Measurements from ENCODE around the gene KDM7A.

KDM7A gene

DNA sequence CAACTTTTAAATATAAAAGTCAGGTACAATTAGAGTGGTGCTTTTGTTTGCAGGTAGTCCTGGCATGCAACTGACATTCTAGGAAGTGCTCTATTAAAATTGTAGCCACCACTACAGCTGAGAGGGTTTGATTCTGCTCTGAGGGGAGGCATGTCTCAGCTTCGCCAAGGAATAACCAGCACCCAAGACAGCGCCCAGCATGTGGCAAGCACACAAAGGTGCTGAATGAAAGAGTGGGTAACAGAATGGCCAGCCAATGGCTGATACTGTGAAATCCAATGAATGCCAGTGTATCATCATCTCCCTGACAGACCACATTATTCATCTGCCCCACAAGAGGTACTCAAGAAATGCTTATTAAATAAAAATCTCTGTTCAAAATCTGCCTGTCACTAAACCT, 121.0 kb downstream of the KDM7A start:
- DNase-seq (ENCODE audit: low read depth, low spot score) = no peak

DNA sequence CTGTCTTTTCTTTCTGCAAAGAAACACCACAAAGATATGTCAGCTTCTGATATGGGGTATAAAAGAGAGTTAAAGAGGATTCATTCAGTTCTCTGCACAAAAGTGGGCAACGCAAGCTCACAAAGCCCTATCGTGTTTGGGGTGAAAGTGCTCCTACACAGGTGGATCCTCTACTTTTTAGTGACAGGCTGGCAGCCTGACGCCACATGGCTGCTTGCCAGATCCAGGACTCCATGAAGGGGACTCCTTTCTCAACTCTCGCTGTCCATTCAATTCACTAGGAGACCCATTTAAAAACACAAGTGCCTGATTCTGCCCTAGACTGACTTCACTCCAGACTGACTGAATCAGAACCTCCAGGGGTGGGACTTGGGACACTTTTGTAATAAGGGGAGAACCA, 122.0 kb downstream of the KDM7A start:
- no peak for DNase-seq (ENCODE audit: low read depth, low spot score)

DNA sequence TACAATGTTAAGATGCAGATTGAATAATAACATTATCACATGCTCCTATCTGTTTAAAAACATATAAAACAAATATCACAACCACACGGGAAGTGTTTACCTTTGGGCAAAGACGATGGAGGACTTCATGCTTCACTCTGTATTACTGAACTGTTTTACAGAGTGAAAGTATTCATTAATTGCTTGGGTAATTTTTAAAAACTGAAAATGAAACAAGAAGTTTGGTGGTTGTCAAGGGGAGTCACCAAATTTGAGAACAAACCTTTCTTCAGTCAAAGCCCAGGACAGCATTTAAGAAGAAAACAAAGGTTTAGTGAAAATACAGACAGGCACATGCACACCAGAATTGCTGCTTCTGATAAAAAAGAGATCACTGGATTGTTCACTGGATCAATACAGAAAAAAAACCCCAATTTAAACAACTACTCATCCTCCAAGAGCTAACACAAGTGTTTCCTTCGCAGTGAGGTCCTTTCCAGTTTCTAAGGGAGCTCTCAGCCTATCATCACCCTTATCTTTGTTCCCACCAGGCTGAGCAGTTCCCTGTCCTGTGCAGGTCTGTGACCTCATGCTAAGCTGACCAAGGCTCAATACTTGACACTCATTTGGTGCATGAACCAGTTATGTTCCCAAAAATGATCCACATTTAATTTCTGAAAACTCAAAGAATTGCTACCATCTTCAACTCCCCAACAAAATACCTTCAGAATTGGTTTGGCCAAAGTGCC, 122.8 kb downstream of the KDM7A start:
- DNase-seq (ENCODE audit: low read depth, low spot score) = no peak

DNA sequence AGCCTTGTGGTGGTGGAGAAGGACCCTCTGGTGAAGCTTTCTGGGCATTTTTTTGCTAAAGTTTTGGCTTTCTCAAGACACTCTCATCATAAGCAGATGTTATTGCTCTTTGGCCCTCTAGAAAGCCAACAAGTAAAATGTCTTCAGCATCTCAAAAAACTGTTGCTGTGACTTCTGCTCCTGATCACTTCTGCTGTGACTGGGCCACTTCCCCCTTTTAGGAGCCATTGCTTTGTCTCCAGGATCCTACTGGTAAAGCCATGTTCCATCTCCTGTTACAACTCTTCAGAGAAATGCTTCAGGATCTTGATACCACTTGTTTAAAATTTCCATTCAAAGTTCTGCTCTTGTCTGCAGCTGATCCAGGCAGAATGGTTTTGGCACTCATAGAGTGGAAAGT, 125.0 kb downstream of the KDM7A start:
- DNase-seq (ENCODE audit: low read depth, low spot score) = no peak

GRCh38 chr7:140050100-140050499, 126.7 kb downstream of the KDM7A start:
- no peak for DNase-seq (ENCODE audit: low read depth, low spot score)

DNA sequence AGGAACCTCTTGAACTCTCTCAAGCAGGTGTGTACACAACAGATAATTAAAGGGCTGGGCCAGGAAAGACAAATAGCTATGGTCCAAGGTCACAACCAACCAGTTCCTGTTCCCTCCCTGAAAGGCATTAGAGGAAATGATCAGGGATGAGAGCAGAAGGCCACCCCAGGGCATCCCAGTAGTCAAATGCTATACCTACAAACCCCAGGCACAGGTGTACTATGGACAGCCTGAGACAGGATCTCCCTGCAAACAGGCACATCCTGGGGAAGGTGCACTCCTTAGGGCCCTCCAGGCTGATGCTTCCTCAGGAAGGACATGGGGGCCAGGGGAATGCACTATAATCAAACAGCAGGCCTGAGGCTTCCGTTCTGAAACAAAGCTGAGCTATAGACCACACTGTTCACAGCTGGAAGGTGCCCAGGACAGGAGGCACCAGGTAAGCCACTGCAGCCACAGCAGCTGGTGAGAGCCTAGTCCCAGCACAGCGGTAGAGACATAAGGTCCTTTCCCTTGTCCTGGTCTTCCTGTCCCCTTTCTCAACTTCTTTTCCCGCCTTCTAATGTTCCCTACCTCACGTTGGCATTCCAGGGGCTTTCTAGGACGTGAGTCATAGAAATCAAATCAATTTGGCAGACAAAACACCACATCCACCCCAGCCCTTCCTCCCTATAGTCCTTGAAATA, 127.3 kb downstream of the KDM7A start:
- no peak for DNase-seq (ENCODE audit: low read depth, low spot score)

DNA sequence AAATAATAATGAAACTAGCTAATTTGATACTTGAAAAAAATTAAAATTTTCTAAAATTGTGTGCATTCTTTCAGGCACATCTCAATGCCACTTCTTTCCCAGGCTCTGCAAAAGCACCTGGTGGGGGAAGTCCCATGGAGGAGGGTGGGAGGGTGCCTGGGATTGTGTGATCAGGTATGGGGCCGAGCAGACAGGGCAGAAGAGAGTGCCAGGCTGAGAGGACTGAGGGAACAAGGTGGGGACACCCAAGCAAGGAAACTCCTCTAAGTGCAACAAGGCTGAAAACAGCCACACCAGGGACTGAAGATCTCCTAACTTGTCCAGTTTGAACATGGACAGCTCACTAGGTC, 127.8 kb downstream of the KDM7A start:
- no peak for DNase-seq (ENCODE audit: low read depth, low spot score)

DNA sequence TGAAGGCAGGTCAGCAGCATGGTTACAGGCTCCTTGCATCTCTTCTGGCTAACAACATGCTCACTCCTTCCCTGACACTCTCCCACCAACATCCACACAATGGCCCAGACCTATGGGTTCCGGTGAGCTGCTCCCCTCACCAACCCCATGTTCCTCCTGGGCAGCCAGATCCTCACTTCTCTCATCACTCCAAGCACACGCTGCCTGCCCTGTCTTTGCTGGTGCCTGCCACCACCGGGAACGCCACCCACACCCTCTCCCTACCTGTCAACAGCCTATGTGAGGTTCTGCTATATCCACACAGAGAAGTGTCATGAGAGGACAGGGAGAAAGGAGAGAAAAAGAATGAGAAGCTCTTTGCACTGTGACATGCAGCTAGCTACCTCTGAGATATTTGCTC, 128.6 kb downstream of the KDM7A start:
- DNase-seq (ENCODE audit: low read depth, low spot score) = no peak

DNA sequence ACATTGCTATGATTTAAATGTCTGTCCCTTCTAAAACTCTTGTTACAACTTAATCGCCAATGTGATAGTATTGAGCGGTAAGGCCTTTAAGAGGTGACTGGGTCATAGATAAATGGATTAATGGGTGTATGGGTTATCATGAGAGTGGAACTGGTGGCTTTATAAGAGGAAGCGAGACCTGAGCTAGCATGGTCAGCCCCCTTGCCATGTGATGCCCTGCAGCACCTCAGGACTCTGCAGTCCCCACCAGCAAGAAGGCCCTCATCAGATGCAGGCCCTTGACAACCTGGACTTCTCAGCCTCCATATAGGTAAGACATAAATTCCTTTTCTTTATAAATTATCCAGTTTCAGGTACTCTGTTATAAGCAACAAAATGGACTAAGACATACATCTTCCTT, 129.6 kb downstream of the KDM7A start:
- DNase-seq (ENCODE audit: low read depth, low spot score) = no peak

DNA sequence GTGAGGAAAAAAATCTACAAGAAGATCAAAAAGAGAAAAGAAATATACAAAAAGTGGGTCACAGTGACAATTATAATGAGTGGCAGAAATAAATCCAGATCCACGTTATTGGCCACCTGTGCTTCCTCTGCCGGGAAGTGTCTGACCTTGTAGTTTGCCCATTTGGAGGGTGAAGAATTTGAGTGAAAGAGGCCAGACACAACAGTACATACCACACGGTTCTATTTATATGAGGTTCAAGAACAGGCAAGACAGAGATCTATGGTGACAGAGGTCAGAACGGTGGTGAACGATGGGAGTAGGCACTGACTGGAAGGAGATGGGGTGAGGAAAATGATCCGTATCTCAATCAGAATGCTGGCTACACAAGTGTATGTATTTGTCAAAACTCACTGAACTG, 131.1 kb downstream of the KDM7A start:
- no peak for DNase-seq (ENCODE audit: low read depth, low spot score)

DNA sequence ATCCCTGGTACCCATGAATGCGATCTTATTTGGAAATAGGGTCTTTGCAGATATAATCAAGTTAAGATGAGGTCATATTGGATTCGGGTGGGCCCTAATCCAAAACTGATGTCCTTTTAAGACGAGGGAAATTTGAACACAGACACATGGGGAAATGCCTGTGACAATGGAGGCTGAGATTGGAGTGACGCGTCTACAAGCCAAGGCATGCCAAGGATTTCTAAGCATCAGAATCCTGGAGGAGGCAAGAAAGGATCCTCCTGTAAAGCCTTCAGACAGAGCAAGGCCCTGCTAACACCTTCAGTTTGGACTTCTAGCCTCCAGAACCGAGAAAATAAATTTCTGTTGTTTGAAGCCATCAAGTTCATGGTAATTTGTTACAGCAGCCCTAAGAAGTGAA, 132.5 kb downstream of the KDM7A start:
- DNase-seq (ENCODE audit: low read depth, low spot score) = no peak

DNA sequence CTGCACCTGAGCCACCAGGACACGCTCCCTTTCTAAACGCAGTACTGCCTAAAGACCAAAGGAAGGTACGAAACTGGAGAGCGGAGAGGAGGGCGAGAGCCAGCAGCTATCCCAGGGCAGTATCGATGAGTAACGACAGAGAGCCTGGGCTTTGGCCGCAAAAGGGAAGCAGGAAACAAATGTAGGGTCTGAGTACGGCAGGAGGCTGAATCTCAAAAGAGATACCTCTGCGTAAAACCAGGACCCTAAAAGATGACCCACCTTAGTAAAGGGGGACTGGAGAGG, 134.5 kb downstream of the KDM7A start:
- no peak for DNase-seq (ENCODE audit: low read depth, low spot score)

GRCh38 chr7:140041659-140042385, 135.0 kb downstream of the KDM7A start:
- DNase-seq (ENCODE audit: low read depth, low spot score) = no peak

DNA sequence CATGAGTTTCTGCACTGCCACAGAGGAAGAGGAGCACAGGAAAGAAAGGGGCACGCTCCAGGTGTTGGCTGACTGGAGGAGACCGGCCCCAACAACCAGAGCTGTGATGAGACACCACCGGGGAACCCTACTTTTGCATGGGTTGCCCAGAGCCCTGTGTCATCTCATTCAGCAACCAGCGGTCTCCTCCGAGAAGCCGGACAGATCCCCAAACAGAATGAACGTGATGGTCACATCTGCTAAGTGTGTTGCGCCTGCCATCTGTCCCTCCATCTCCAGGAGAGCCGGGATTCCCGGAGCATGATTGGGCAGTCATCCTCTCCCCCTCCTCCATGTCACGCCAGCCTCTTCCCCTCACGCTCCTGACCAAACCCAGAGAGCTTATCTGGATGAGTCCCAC, 136.9 kb downstream of the KDM7A start:
- DNase-seq (ENCODE audit: low read depth, low spot score) = no peak

- DNase-seq (ENCODE audit: low read depth, low spot score) = no peak
These were observed 137.7 kb downstream of the KDM7A start for GRCh38 chr7:140039066-140039465.

GRCh38 chr7:140036224-140036962, 140.4 kb downstream of the KDM7A start:
- no peak for DNase-seq (ENCODE audit: low read depth, low spot score)

DNA sequence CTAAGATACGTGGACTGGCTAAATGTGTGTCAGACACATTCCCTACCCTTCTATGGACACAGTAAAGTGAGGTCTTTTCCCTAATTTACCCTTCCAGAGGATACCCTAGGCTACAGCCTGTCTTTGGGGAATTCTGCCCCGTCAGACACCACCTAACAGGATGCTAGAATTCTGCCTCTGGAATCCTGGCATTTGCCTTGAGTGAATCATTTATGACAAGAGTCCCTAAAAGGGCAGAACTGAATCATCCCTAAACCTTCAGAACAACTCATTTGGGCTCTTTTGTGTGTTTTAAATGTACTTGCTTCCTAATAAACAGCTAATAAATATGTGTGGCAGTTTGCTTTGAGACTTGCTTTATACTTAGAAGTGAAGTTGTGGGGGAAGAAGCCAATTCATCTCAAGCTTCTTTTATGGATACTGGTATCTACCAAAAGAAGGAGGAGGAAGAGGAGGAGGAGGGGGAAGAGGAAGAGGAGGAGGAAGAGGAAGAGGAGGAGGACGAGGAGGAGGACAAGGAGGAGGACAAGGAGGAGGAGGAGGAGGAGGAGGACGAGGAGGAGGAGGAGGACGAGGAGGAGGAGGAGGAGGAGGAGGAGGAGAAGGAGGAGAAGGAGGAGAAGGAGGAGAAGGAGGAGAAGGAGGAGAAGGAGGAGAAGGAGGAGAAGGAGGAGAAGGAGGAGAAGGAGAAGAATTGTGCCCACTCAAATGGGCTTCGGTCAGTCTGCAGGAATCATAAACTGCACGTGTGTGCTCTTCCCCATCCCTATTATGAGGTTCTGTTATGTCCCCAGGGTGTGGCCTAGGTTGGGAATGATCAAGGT, 141.2 kb downstream of the KDM7A start:
- DNase-seq (ENCODE audit: low read depth, low spot score) = no peak

Data from ELF-1 (cell line).